Mesendoderm (in vitro differentiated cells): Measurements from ENCODE around the gene CLPSL2.

Source experiments
- DNase-seq: peaks from one replicate; pipeline ENCODE4 v3.0.0; 2013
- H2AK5ac ChIP-seq: 2 replicates; pipeline ENCODE4 v1.6.1; 2013; ENCODE audit warnings: low read length, inconsistent platforms
- H2BK120ac ChIP-seq: 2 replicates; pipeline ENCODE4 v1.6.1; 2013; ENCODE audit warnings: low read depth, mild to moderate bottlenecking, low read length, moderate library complexity, mixed read lengths
- H2BK15ac ChIP-seq: replicated peaks from 2 replicates; pipeline ENCODE4 v1.6.1; 2013; ENCODE audit warnings: low read depth, mild to moderate bottlenecking, moderate library complexity
- H2BK5ac ChIP-seq: 2 replicates; pipeline ENCODE4 v1.6.1; 2013; ENCODE audit warnings: low read length, inconsistent platforms
- H3K18ac ChIP-seq: 2 replicates; pipeline ENCODE4 v1.6.1; 2013; ENCODE audit warnings: mild to moderate bottlenecking, low read length, mixed read lengths
- H3K23ac ChIP-seq: one replicate; pipeline ENCODE4 v1.6.1; 2013; ENCODE audit warnings: low read length
- H3K27ac ChIP-seq: 2 replicates; pipeline ENCODE4 v1.5.1; 2013; ENCODE audit warnings: low read depth, mild to moderate bottlenecking, inconsistent platforms, low read length, moderate library complexity
- H3K27me3 ChIP-seq: 2 replicates; pipeline ENCODE4 v1.6.1; 2013; ENCODE audit warnings: low read length, control low read depth, mild to moderate bottlenecking, inconsistent platforms; ENCODE audit not compliant: insufficient read depth, poor library complexity
- H3K36me3 ChIP-seq: 2 replicates; pipeline ENCODE4 v1.6.1; 2013; ENCODE audit warnings: low read length, inconsistent platforms; ENCODE audit not compliant: control insufficient read depth, insufficient read depth
- H3K4ac ChIP-seq: one replicate; pipeline ENCODE4 v1.6.1; 2013; ENCODE audit warnings: low read depth, mild to moderate bottlenecking, low read length, moderate library complexity
- H3K4me1 ChIP-seq: 2 replicates; pipeline ENCODE4 v1.6.1; 2013; ENCODE audit warnings: low read depth, low read length, inconsistent platforms; ENCODE audit not compliant: control insufficient read depth
- H3K4me2 ChIP-seq: 2 replicates; pipeline ENCODE4 v1.6.1; 2013; ENCODE audit warnings: low read length
- H3K4me3 ChIP-seq: 2 replicates; pipeline ENCODE4 v1.5.1; 2013; ENCODE audit warnings: mild to moderate bottlenecking, low read length
- H3K56ac ChIP-seq: one replicate; pipeline ENCODE4 v1.6.1; 2013; ENCODE audit warnings: low read length
- H3K79me1 ChIP-seq: 2 replicates; pipeline ENCODE4 v1.6.1; 2013; ENCODE audit warnings: low read length, inconsistent platforms
- H3K79me2 ChIP-seq: 2 replicates; pipeline ENCODE4 v1.6.1; 2013; ENCODE audit warnings: mild to moderate bottlenecking, low read length; ENCODE audit not compliant: control insufficient read depth, insufficient read depth
- H3K9ac ChIP-seq: 2 replicates; pipeline ENCODE4 v1.6.1; 2013; ENCODE audit warnings: low read length, inconsistent platforms
- H4K5ac ChIP-seq: one replicate; pipeline ENCODE4 v1.6.1; 2013; ENCODE audit warnings: low read length
- H4K8ac ChIP-seq: one replicate; pipeline ENCODE4 v1.6.1; 2013; ENCODE audit warnings: low read depth, mild to moderate bottlenecking, control low read depth, low read length, moderate library complexity
- WGBS: extraction: QIAGEN DNeasy Blood & Tissue Kit; methylation state at CpG from one replicate; pipeline ENCODE4 v1.1.7; 2013; ENCODE audit warnings: low lambda C conversion rate, missing lambda C conversion rate; ENCODE audit not compliant: insufficient coverage; ENCODE audit errors: extremely low coverage; 5-methylcytosine and 5-hydroxymethylcytosine counted together

The CLPSL2 gene

DNA sequence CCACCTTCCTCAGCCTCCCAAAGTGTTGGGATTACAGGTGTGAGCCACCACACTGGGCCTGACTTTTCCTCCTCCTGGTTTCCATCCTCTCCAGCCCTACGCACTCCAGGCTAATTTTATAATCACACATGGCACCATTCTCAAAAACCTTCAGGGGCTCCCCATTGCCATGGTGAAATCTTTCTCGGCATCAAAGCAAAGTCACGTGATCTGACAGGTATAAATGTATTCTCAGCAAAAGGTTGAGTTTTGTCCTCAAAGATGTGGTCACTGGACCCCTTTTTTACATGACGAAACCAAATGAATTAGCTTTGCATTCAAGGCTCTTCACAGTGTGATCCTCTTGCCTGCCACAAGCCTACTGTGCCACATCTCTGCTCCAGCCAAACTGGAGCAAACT, 24.1 kb upstream of the CLPSL2 start:
- Histone ChIP-seq H3K9ac (no peak overlapping the region), H3K4ac (no peak overlapping the region), H2BK5ac (no peak overlapping the region), H4K5ac (no peak overlapping the region), H2BK120ac (no peak overlapping the region), H3K4me2 (no peak overlapping the region), H4K8ac (no peak overlapping the region), H3K4me3 (no peak overlapping the region), H3K36me3 (no peaks in the 10 kb centered on the region), H3K79me2 (no peaks in the 10 kb centered on the region), H3K27ac (no peak overlapping the region), H3K18ac (no peak overlapping the region), H3K4me1 (no peaks in the 10 kb centered on the region), H3K56ac (no peak overlapping the region), H2AK5ac (no peak overlapping the region), H2BK15ac (no peak overlapping the region), H3K23ac (no peak overlapping the region), H3K27me3 (no peaks in the 10 kb centered on the region), H3K79me1 (no peaks in the 10 kb centered on the region)
- DNase-seq, result no peak
- no CpG with 5 or more reads among the region's 4 CpGs for WGBS

DNA sequence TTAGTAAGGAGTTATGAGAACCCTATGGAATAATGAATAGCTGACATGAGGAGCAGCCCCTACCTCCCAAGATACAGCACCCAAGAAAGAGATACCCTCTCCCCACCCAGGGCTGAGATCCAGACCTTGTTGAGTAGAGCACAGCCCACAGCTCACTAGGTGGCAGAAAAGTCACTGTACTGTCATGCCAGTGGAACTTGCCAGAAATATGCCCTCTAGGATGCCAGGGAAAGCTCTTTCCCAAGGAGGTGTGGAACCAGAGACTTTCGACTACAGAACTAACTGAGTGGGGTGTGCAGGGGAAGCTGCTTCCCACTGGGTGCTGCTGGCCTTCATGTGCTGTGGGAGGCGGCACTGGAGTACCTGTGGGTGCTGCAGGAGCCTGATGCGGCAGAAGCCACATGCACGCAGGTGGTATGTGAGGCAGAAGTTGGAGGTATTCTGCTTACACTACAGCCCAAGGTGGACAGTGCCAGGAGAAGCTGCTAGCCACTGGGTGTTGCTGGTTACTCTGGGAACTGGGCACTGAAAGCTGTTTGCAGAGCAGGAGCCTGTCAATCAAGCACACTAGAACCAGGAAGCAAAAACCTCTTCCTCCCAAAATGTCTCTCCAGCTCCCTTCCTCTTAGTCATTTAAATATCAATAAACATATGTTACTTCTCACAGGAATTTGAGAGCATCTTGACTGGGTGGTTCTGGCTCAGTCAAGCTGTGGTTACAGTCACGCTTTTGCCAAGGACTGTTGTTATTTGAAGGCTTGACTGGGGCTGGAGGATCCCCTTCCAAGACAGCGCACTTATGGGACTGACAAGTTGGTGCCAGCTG, 21.7 kb upstream of the CLPSL2 start:
- Histone ChIP-seq H3K18ac (no peak overlapping the region), H3K27ac (no peak overlapping the region), H3K4me1 (no peaks in the 10 kb centered on the region), H2BK5ac (no peak overlapping the region), H4K8ac (no peak overlapping the region), H2BK15ac (no peak overlapping the region), H3K79me2 (no peaks in the 10 kb centered on the region), H3K4me3 (no peak overlapping the region), H3K27me3 (no peaks in the 10 kb centered on the region), H3K9ac (no peak overlapping the region), H3K4me2 (no peak overlapping the region), H3K56ac (no peak overlapping the region), H3K36me3 (no peaks in the 10 kb centered on the region), H2BK120ac (no peak overlapping the region), H4K5ac (no peak overlapping the region), H3K23ac (no peak overlapping the region), H3K4ac (no peak overlapping the region), H2AK5ac (no peak overlapping the region), H3K79me1 (no peaks in the 10 kb centered on the region)
- WGBS, result no CpG with 5 or more reads among the region's 6 CpGs
- no peak for DNase-seq

DNA sequence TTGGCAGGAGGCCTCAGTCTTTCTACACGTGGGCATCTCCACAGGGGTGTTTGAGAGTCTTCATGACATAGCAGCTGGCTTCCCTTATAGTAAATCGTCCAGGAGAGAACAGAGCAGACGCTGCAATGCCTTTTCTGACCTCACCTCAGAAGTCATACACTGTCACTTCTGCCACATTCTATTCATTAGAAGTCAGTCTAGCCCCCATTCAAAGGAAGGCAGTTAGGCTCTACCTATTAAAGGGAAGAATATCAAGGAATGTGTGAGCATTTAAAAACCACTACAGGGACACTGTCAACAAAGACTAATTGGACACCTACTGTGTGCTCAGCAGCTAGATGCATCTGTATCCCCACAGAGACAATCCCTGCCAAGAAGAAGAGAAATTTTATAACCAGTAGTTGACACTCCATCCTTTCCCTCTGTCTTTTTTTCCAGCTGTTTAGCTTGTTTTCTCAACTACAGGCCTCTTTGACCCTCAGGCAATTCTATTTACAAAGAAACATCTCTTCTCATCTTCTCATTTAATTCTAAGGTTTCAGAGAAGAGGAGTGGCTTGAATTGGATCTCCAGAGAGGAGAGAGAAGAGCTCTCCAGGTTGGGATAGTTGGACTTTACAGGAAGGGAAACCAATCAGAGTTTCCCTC, 21.0 kb upstream of the CLPSL2 start:
- no peak overlapping the region for H3K18ac ChIP-seq
- H3K4me3 ChIP-seq, result no peak overlapping the region
- no peak overlapping the region for H4K8ac ChIP-seq
- no peak overlapping the region for H2BK15ac ChIP-seq
- H4K5ac ChIP-seq, result no peak overlapping the region
- WGBS, result no CpG with 5 or more reads among the region's 3 CpGs
- no peak overlapping the region for H2AK5ac ChIP-seq
- no peaks in the 10 kb centered on the region for H3K79me1 ChIP-seq
- H3K56ac ChIP-seq, result no peak overlapping the region
- H3K23ac ChIP-seq, result no peak overlapping the region
- H2BK120ac ChIP-seq, result no peak overlapping the region
- H3K4ac ChIP-seq, result no peak overlapping the region
- DNase-seq, result no peak
- H3K27me3 ChIP-seq, result no peaks in the 10 kb centered on the region
- no peaks in the 10 kb centered on the region for H3K4me1 ChIP-seq
- H3K79me2 ChIP-seq, result no peaks in the 10 kb centered on the region
- no peaks in the 10 kb centered on the region for H3K36me3 ChIP-seq
- H3K4me2 ChIP-seq, result no peak overlapping the region
- H2BK5ac ChIP-seq, result no peak overlapping the region
- H3K27ac ChIP-seq, result no peak overlapping the region
- no peak overlapping the region for H3K9ac ChIP-seq

DNA sequence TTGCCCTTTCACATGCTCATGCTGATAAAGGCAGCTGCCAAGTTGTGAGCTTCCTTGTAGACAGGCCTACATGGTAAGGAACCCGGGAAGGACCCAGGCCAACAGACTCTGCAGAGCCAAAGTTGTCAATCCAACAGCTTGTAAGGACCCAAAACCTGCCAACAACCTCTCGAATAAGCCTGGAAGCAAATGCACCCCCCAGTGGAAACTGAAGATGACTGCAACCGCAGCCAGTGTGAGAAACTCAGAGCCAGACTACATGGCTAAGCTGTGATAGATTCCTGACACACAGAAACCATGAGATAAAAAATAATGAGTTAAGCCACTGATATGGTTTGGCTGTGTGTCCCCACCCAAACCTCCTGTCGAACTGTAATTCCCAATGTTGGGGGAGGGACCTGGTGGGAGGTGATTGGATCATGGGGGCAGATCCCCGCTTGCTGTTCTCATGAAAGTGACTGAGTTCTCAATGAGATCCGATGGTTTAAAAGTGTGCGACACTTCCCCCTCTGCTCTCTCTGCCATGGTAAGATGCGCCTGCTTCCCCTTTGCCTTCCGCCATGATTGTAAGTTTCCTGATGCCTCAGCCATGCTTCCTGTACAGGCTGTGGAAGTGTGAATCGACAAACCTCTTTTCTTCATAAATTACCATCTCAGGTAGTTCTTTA, 18.8 kb upstream of the CLPSL2 start:
- Histone ChIP-seq H2BK15ac (no peak overlapping the region), H3K27ac (no peak overlapping the region), H2BK120ac (no peak overlapping the region), H3K4ac (no peak overlapping the region), H3K79me1 (no peaks in the 10 kb centered on the region), H3K9ac (no peak overlapping the region), H2AK5ac (no peak overlapping the region), H3K56ac (no peak overlapping the region), H4K8ac (no peak overlapping the region), H3K36me3 (no peaks in the 10 kb centered on the region), H3K79me2 (no peaks in the 10 kb centered on the region), H2BK5ac (no peak overlapping the region), H3K27me3 (no peaks in the 10 kb centered on the region), H4K5ac (no peak overlapping the region), H3K18ac (no peak overlapping the region), H3K23ac (no peak overlapping the region), H3K4me1 (no peaks in the 10 kb centered on the region), H3K4me2 (no peak overlapping the region), H3K4me3 (no peak overlapping the region)
- WGBS, result no CpG with 5 or more reads among the region's 10 CpGs
- peak; percentile 89 for DNase-seq

DNA sequence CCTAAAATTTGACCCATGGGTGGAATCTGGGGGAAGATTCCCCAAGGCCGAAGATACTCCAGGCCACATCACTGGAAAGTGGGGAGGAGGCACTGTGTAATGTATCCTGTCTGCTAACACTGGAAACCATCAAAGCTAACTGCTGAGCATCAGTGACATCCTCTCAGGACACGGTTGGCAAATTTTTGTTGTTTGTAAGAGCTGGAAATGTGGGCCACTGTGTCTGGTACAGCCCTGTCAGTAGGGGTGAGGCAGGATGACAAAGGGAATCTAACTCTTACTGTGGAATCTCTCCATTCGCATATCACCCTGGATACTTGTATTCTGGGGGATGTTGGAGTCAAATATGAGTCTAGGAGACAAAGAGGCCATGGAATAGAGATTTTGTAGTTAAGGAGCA, 17.0 kb upstream of the CLPSL2 start:
- no peak overlapping the region for H2BK120ac ChIP-seq
- H3K56ac ChIP-seq, result no peak overlapping the region
- H3K36me3 ChIP-seq, result no peaks in the 10 kb centered on the region
- WGBS, result no CpG with 5 or more reads among the region's 3 CpGs
- H3K18ac ChIP-seq, result no peak overlapping the region
- H4K5ac ChIP-seq, result no peak overlapping the region
- no peak overlapping the region for H2BK15ac ChIP-seq
- no peak for DNase-seq
- no peak overlapping the region for H4K8ac ChIP-seq
- H3K27me3 ChIP-seq, result no peaks in the 10 kb centered on the region
- H2BK5ac ChIP-seq, result no peak overlapping the region
- no peak overlapping the region for H3K9ac ChIP-seq
- H3K4ac ChIP-seq, result no peak overlapping the region
- no peak overlapping the region for H2AK5ac ChIP-seq
- no peaks in the 10 kb centered on the region for H3K79me2 ChIP-seq
- no peak overlapping the region for H3K27ac ChIP-seq
- no peaks in the 10 kb centered on the region for H3K79me1 ChIP-seq
- H3K4me2 ChIP-seq, result no peak overlapping the region
- no peak overlapping the region for H3K23ac ChIP-seq
- H3K4me1 ChIP-seq, result no peaks in the 10 kb centered on the region
- no peak overlapping the region for H3K4me3 ChIP-seq
